Mesendoderm (in vitro differentiated cells): ENCODE measurements around the gene ENPP7.
"Not testable (repeated sequence)": the region's sequence is repeated elsewhere in the genome, so short reads cannot be mapped to it uniquely, and the experiment has no call there.

Experiments used
- DNase-seq: peaks from one replicate; pipeline ENCODE4 v3.0.0; 2013
- H2AK5ac ChIP-seq: 2 replicates; pipeline ENCODE4 v1.6.1; 2013; ENCODE audit warnings: low read length, inconsistent platforms
- H2BK120ac ChIP-seq: 2 replicates; pipeline ENCODE4 v1.6.1; 2013; ENCODE audit warnings: low read depth, mild to moderate bottlenecking, low read length, moderate library complexity, mixed read lengths
- H2BK15ac ChIP-seq: replicated peaks from 2 replicates; pipeline ENCODE4 v1.6.1; 2013; ENCODE audit warnings: low read depth, mild to moderate bottlenecking, moderate library complexity
- H2BK5ac ChIP-seq: 2 replicates; pipeline ENCODE4 v1.6.1; 2013; ENCODE audit warnings: low read length, inconsistent platforms
- H3K18ac ChIP-seq: 2 replicates; pipeline ENCODE4 v1.6.1; 2013; ENCODE audit warnings: mild to moderate bottlenecking, low read length, mixed read lengths
- H3K23ac ChIP-seq: one replicate; pipeline ENCODE4 v1.6.1; 2013; ENCODE audit warnings: low read length
- H3K27ac ChIP-seq: 2 replicates; pipeline ENCODE4 v1.5.1; 2013; ENCODE audit warnings: low read depth, mild to moderate bottlenecking, inconsistent platforms, low read length, moderate library complexity
- H3K27me3 ChIP-seq: 2 replicates; pipeline ENCODE4 v1.6.1; 2013; ENCODE audit warnings: low read length, control low read depth, mild to moderate bottlenecking, inconsistent platforms; ENCODE audit not compliant: insufficient read depth, poor library complexity
- H3K36me3 ChIP-seq: 2 replicates; pipeline ENCODE4 v1.6.1; 2013; ENCODE audit warnings: low read length, inconsistent platforms; ENCODE audit not compliant: control insufficient read depth, insufficient read depth
- H3K4ac ChIP-seq: one replicate; pipeline ENCODE4 v1.6.1; 2013; ENCODE audit warnings: low read depth, mild to moderate bottlenecking, low read length, moderate library complexity
- H3K4me1 ChIP-seq: 2 replicates; pipeline ENCODE4 v1.6.1; 2013; ENCODE audit warnings: low read depth, low read length, inconsistent platforms; ENCODE audit not compliant: control insufficient read depth
- H3K4me2 ChIP-seq: 2 replicates; pipeline ENCODE4 v1.6.1; 2013; ENCODE audit warnings: low read length
- H3K4me3 ChIP-seq: 2 replicates; pipeline ENCODE4 v1.5.1; 2013; ENCODE audit warnings: mild to moderate bottlenecking, low read length
- H3K56ac ChIP-seq: one replicate; pipeline ENCODE4 v1.6.1; 2013; ENCODE audit warnings: low read length
- H3K79me1 ChIP-seq: 2 replicates; pipeline ENCODE4 v1.6.1; 2013; ENCODE audit warnings: low read length, inconsistent platforms
- H3K79me2 ChIP-seq: 2 replicates; pipeline ENCODE4 v1.6.1; 2013; ENCODE audit warnings: mild to moderate bottlenecking, low read length; ENCODE audit not compliant: control insufficient read depth, insufficient read depth
- H3K9ac ChIP-seq: 2 replicates; pipeline ENCODE4 v1.6.1; 2013; ENCODE audit warnings: low read length, inconsistent platforms
- H4K5ac ChIP-seq: one replicate; pipeline ENCODE4 v1.6.1; 2013; ENCODE audit warnings: low read length
- H4K8ac ChIP-seq: one replicate; pipeline ENCODE4 v1.6.1; 2013; ENCODE audit warnings: low read depth, mild to moderate bottlenecking, control low read depth, low read length, moderate library complexity
- WGBS: extraction: QIAGEN DNeasy Blood & Tissue Kit; methylation state at CpG from one replicate; pipeline ENCODE4 v1.1.7; 2013; ENCODE audit warnings: low lambda C conversion rate, missing lambda C conversion rate; ENCODE audit not compliant: insufficient coverage; ENCODE audit errors: extremely low coverage; 5-methylcytosine and 5-hydroxymethylcytosine counted together

ENPP7 gene

DNA sequence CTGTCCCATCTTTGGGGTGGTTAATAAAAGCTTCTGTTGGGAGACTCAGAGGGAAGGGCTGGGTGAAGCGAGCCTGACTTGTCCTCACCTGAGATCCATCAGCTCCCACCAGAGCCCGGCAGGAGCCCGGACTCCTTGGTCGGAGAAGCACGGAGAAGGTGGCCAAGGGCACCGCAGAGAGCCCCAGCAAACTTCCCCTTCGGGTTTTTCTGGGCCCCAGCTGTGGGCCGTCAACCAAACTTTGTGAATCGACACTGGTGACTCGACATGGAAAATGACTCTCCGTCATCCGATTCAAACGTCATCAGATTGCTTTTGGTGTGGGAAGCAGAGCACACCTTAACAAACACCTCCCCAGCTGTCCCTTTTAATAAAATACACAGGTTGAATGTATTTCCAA is 21.4 kb downstream of the ENPP7 start:
- Histone ChIP-seq H3K23ac (no peak overlapping the region), H3K4ac (no peak overlapping the region), H3K4me2 (no peak overlapping the region), H3K4me3 (no peak overlapping the region), H3K79me2 (no peaks in the 10 kb centered on the region), H3K79me1 (no peaks in the 10 kb centered on the region), H3K9ac (no peak overlapping the region), H3K56ac (no peak overlapping the region), H3K4me1 (no peaks in the 10 kb centered on the region), H2AK5ac (no peak overlapping the region), H2BK15ac (no peak overlapping the region), H3K36me3 (no peaks in the 10 kb centered on the region), H3K18ac (no peak overlapping the region), H4K8ac (no peak overlapping the region), H2BK120ac (no peak overlapping the region), H4K5ac (no peak overlapping the region), H2BK5ac (no peak overlapping the region), H3K27me3 (peaks cover 24% of the 10 kb centered on the region), H3K27ac (no peak overlapping the region)
- WGBS, result no CpG with 5 or more reads among the region's 13 CpGs
- no peak for DNase-seq

DNA sequence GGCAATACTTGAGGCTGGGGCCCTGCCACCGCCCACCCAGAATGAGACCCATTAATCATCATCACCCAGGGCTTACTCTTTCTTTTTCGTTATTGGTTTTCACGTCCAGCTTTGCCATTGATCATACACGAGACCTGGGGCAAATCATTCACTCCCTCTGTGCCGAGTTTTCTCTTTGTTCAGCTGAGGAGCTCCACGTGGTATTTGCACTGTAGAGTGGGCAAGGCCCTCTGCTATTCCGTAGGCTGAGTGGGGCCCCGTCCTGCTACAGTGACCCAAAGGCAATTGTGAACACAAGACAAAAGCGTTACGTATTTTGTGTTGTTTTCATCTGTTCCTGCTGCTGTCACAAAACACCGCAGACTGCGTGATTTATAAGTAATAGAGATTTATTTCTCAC is 23.6 kb downstream of the ENPP7 start:
- Histone ChIP-seq H3K4ac (no peak overlapping the region), H3K9ac (no peak overlapping the region), H3K27ac (no peak overlapping the region), H2AK5ac (no peak overlapping the region), H3K4me1 (no peaks in the 10 kb centered on the region), H3K56ac (no peak overlapping the region), H2BK5ac (no peak overlapping the region), H3K79me1 (no peaks in the 10 kb centered on the region), H3K36me3 (no peaks in the 10 kb centered on the region), H3K79me2 (no peaks in the 10 kb centered on the region), H3K4me2 (no peak overlapping the region), H4K5ac (no peak overlapping the region), H3K27me3 (peaks cover 7% of the 10 kb centered on the region), H2BK120ac (no peak overlapping the region), H4K8ac (no peak overlapping the region), H3K23ac (no peak overlapping the region), H2BK15ac (no peak overlapping the region), H3K4me3 (no peak overlapping the region), H3K18ac (no peak overlapping the region)
- WGBS, result no CpG with 5 or more reads among the region's 12 CpGs
- no peak for DNase-seq

DNA sequence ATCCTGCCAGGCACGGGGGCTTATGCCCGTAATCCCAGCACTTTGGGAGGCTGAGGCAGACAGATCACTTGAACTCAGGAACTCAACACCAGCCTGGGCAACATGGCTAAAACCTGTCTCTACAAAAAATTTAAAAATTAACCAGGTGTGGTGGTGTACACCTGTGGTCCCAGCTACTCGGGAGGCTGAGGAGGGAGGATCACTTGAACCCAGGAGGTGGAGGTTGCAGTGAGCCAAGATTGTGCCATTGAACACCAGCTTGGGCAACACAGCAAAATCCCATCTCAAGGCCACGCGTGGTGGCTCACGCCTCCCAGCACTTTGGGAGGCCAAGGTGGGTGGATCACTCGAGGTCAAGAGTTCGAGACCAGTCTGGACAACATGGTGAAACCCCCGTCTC is 24.2 kb downstream of the ENPP7 start:
- not testable (repeated sequence) for H3K56ac ChIP-seq, H3K18ac ChIP-seq, H3K4me2 ChIP-seq, H3K27me3 ChIP-seq, H3K23ac ChIP-seq, H4K8ac ChIP-seq, H3K27ac ChIP-seq, H3K36me3 ChIP-seq, DNase-seq, H3K9ac ChIP-seq, H3K4me3 ChIP-seq, H3K79me2 ChIP-seq, H2BK5ac ChIP-seq, H2BK120ac ChIP-seq, H2BK15ac ChIP-seq, H2AK5ac ChIP-seq, H3K79me1 ChIP-seq, H3K4ac ChIP-seq, H4K5ac ChIP-seq, H3K4me1 ChIP-seq
- WGBS, result no CpG with 5 or more reads among the region's 9 CpGs

DNA sequence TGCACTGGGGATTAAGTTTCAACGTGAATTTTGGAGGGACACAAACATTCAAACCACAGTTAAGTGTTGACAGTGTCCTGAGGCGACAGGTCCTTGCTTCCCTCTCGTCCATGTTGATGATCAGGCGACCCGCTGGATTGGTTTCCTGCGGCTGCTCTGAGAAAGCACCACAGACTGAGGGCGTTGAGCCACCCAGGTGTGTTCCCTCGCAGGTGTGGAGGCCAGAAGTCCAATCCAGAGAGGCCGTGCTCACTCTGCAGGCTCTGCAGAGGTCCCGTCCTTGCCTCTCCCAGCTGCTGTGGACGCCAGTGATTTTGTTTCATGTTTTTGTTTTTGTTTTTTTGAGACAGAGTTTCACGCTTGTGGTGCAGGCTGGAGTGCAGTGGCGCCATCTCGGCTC is 24.8 kb downstream of the ENPP7 start:
- H3K27me3 ChIP-seq, result no peaks in the 10 kb centered on the region
- no peak overlapping the region for H4K5ac ChIP-seq
- no peak overlapping the region for H3K4me3 ChIP-seq
- H2BK5ac ChIP-seq, result no peak overlapping the region
- no peak for DNase-seq
- H4K8ac ChIP-seq, result no peak overlapping the region
- no peaks in the 10 kb centered on the region for H3K4me1 ChIP-seq
- H3K4ac ChIP-seq, result no peak overlapping the region
- H3K4me2 ChIP-seq, result no peak overlapping the region
- H3K27ac ChIP-seq, result no peak overlapping the region
- H2BK15ac ChIP-seq, result no peak overlapping the region
- H3K9ac ChIP-seq, result no peak overlapping the region
- no CpG with 5 or more reads among the region's 14 CpGs for WGBS
- H3K79me1 ChIP-seq, result no peaks in the 10 kb centered on the region
- H3K79me2 ChIP-seq, result no peaks in the 10 kb centered on the region
- H3K18ac ChIP-seq, result no peak overlapping the region
- no peak overlapping the region for H3K23ac ChIP-seq
- H3K36me3 ChIP-seq, result no peaks in the 10 kb centered on the region
- H2AK5ac ChIP-seq, result no peak overlapping the region
- H3K56ac ChIP-seq, result no peak overlapping the region
- no peak overlapping the region for H2BK120ac ChIP-seq

DNA sequence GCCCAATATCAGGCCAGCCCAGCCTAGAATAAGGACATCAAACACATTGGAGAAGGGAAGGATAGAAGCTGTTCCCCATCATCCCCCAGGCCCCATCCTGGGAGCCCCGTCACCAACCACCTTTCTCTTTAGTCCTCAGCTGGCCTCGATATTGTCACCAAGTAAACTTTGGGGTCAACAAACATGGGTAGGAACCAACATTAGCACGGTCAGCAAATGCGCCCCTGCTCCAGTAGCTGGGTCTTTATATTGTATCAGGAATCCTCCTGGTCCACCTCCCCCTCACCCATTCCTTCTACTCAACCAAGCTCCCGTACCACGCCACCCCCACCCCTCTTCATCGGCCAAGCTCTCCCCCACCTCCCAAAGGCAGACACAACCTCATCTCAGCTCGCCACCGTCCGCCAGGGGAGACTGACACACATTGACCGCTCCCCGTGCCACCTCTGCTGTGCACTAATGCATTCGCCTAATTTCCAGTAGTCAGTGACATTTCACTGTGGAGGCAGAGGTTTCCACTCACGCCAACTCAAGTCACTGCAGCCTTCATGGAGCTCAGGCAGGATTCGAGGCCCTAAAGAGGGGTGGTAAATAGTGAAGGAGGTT is 26.5 kb downstream of the ENPP7 start:
- no peak overlapping the region for H2BK5ac ChIP-seq
- H3K4me1 ChIP-seq, result no peaks in the 10 kb centered on the region

DNA sequence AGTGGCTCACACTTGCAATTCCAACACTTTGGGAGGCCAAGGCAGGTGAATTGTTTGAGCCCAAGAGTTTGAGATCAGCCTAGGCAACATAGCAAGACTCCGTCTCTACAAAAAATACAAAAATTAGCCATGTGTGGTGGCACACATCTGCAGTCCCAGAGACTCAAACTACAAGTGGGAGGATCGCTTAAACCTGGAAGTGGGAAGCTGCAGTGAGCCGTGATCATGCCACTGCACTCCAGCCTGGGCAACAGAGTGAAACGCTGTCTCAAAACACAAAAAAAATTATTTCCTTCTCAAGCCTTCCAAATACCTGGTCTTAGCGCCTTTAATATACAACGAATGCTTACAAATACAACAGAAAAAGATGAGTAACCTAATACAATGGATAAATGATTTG is 27.5 kb downstream of the ENPP7 start:
- H3K27me3 ChIP-seq, result no peaks in the 10 kb centered on the region
- H2BK15ac ChIP-seq, result no peak overlapping the region
- H3K23ac ChIP-seq, result no peak overlapping the region
- H3K18ac ChIP-seq, result no peak overlapping the region
- H4K5ac ChIP-seq, result no peak overlapping the region
- H4K8ac ChIP-seq, result no peak overlapping the region
- no peak overlapping the region for H2AK5ac ChIP-seq
- no peaks in the 10 kb centered on the region for H3K4me1 ChIP-seq
- no peak overlapping the region for H3K4ac ChIP-seq
- H3K4me3 ChIP-seq, result no peak overlapping the region
- H3K79me2 ChIP-seq, result no peaks in the 10 kb centered on the region
- no CpG with 5 or more reads among the region's 6 CpGs for whole genome bisulfite sequencing
- H3K9ac ChIP-seq, result no peak overlapping the region
- H2BK5ac ChIP-seq, result no peak overlapping the region
- H3K4me2 ChIP-seq, result no peak overlapping the region
- H3K79me1 ChIP-seq, result no peaks in the 10 kb centered on the region
- no peak overlapping the region for H3K27ac ChIP-seq
- no peaks in the 10 kb centered on the region for H3K36me3 ChIP-seq
- H2BK120ac ChIP-seq, result no peak overlapping the region
- no peak for DNase-seq
- H3K56ac ChIP-seq, result no peak overlapping the region

More for the DNA sequence above, 26.5 kb downstream of the ENPP7 start:
- Histone ChIP-seq H3K9ac (no peak overlapping the region), H3K56ac (no peak overlapping the region), H3K23ac (no peak overlapping the region), H3K79me2 (no peaks in the 10 kb centered on the region), H3K27ac (no peak overlapping the region), H4K8ac (no peak overlapping the region), H3K4me2 (no peak overlapping the region), H3K36me3 (no peaks in the 10 kb centered on the region), H3K4me3 (no peak overlapping the region), H2BK120ac (no peak overlapping the region), H3K79me1 (no peaks in the 10 kb centered on the region), H2BK15ac (no peak overlapping the region), H4K5ac (no peak overlapping the region), H3K4ac (no peak overlapping the region), H3K27me3 (no peaks in the 10 kb centered on the region), H2AK5ac (no peak overlapping the region), H3K18ac (no peak overlapping the region)
- no CpG with 5 or more reads among the region's 15 CpGs for WGBS
- no peak for DNase-seq
